Activated CD4-positive, alpha-beta T cell treated with anti-CD3 and anti-CD28 coated beads, Interleukin-2, amount 50 U/mL, for 1 hour (primary cell): ENCODE measurements around the gene ADAM12.
"Not testable (repeated sequence)": the region's sequence is repeated elsewhere in the genome, so short reads cannot be mapped to it uniquely, and the experiment has no call there.

ENCODE experiments used
- DNase-seq: peaks from one replicate; pipeline ENCODE4 v3.0.0-alpha.2; 2020

The ADAM12 gene

GRCh38 chr10:126373147-126373546, 15.1 kb downstream of the ADAM12 start:
- DNase-seq: no peak

DNA sequence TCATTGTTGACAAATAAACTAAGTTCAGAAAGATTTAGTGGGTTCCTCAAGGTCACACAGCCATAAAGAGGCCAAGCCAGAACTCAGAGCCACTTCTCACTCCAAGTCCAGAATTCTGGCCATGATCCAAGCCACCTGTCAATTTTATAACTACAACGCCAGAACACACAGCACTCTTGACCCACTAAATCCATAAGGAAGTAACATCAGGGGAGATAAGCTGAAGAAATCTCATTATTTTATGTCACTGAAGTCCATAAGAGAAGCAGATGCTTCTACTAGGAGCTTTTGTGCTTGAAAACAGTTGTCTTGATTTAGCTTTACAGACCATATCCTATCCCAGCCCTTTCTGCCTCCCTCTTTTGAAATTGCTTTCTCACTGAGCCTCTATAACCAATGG, 15.9 kb downstream of the ADAM12 start:
- DNase-seq: no peak

DNA sequence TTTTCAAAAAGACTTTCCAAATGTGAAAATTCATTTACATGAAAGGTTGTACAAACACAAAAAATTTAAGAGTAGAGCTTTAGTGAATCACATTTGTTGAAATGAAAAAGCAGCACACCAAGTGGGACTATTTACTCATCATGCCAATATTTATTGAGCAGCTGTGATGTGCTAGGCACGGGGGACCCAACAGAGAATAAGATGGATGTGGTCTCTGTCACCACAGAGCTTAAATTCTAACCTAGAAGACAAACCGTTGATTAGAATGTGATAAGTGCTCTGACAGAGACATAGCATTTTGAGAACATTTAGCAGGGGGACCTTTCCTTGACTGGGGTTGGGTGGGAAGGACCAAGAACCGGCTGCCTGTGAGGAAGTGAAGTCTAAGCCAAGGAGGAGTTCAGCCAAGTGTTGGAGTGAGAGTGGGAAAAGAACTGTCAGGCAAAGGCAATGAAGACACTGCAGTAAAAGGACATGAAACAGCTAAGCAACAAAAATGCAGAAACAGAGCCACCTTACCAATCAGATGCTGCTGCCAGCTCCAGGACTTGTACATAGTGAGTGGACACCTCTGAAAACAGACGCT, 19.1 kb downstream of the ADAM12 start:
- no peak for DNase-seq

- DNase-seq: no peak
These were observed 31.1 kb downstream of the ADAM12 start for GRCh38 chr10:126357169-126357568.

GRCh38 chr10:126353666-126354065, 34.6 kb downstream of the ADAM12 start:
- DNase-seq: no peak

GRCh38 chr10:126352453-126352852, 35.8 kb downstream of the ADAM12 start:
- DNase-seq: no peak

DNA sequence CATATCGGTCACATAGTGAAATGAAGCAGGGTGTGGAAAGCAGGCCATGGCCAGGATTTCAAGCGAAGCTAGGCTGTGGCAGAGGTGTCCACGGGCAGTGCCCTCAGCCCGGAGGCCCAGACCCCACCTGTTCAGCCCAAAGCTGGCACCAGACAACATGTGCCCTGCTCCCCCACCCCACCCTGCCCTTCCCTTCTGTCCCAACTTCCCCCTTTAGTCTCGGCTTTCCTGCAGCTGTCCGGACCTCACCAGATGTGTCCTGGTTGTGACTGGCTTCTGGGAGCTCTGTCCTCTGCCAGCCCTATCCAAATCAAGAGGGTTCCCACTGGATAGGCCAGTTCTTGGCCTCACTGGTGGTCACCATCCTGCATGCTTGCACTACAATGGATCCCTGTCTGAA, 37.3 kb downstream of the ADAM12 start:
- DNase-seq: no peak

DNA sequence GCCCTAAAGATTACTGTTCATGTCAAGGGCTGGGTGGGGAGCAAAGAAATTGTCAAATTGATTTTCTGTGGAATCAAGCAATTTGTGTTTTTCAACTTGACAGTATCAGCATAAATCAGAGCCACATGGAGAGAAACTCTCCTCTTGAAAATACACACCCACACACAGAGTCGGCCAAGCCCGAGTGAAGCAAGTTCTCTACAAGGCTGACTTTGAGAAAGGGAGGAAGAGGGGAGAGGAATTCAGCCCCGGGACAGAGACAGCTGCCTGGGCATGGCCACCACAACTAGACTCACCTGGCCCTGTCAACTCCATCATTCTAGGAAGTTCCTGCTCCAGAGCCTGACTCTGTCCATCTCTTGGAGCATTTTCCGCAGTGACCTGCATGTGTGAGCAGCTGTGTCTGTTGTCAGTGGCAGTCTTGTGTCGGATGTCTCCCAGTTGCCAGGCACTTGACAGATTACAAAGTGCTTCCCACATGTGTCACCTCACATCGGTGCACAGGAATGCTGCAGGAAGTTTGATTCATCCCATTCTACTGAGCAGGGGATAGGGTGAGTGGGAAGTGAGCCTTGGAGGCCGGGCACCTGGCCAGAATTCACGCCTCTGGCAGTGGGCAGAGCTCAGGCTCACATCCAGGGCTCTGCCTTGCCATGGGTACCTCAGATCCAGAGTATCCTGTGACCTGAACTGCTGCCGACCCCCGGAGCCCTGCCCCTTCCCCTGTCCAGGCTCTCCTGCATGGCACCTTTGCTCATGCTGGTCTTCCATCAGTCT, 37.9 kb downstream of the ADAM12 start:
- DNase-seq: no peak

DNA sequence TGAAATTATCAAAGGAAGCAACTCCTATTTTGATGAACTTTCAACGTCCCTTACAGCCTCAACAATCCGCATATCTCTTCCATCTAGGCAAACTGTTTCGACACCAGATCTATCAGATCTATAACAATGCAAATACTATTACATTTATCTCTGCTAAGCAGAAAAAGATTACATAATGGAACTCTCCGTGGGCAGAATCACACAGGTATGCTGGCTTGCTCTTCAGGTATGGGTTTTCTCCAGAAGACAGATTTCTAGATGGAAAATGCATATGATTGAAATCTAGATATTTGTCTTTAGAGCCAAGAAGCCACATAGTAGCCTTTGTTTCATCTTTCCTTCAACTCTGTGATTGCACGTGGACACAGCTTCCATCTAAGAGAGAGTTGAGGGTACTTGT, 38.6 kb downstream of the ADAM12 start:
- DNase-seq: no peak

DNA sequence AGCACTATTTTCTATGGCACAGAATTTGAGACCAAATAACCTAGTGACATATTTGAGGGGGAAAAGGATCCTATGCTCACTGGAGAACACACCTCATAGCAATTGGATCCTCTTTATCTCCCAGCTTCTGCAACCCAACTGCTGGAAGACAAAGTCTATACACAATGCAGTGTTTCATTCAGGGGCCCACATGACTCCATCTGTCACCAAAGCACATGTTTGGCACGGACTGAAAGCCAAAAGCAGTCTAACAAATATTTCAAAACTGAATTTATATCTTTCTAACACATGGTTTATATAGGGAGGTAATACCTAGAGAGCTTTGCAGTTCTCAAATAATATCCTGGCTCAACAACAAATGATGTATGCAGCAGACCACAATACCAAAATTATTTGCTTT, 39.2 kb downstream of the ADAM12 start:
- no peak for DNase-seq

DNA sequence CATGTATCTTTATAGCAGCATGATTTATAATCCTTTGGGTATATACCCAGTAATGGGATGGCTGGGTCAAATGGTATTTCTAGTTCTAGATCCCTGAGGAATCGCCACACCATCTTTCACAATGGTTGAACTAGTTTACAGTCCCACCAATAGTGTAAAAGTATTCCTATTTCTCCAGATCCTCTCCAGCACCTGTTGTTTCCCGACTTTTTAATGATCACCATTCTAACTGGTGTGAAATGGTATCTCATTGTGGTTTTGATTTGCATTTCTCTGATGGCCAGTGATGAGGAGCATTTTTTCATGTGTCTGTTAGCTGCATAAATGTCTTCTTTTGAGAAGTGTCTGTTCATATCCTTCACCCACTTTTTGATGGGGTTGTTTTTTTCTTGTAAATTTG, 44.8 kb downstream of the ADAM12 start:
- DNase-seq: not testable (repeated sequence)

DNA sequence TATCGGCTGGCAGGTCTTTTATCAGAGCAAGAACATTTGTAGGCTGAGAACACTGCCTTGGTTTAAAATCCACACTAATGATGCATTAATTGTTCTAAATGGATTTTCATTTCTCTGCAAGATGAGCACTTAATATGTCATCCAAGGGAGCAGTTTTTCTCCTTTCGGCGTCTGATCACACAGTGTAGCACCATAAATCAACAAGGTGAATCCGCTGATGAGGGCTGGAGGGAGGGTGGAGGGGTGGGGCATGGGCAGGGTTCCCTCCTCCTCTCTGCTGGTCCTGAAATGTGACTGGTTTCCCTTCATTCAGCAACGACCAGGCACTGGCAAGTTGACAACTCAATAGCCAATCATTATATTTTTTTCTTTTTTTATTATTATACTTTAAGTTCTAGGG, 45.6 kb downstream of the ADAM12 start:
- no peak for DNase-seq

- no peak for DNase-seq
These were observed 46.8 kb downstream of the ADAM12 start for GRCh38 chr10:126341491-126341890.

- no peak for DNase-seq
These were observed 50.9 kb downstream of the ADAM12 start for GRCh38 chr10:126337251-126337810.

DNA sequence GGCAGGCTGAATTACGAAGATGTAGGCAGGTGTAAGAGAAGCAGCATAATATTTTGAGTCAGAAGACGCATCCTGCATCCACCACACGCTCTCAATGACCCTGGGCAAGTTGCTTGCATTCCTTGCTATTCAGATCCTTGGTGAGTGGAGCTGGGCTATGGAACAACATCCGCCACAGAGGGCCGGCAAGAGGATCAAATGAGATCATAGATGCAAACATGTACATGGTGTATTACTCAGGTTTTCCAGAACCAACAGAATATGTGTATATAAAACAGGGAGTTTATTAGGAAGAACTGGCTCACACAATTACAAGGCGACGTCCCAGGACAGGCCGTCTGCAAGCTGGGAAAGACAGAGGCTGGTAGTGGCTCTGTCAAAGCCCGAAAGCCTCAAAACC, 51.5 kb downstream of the ADAM12 start:
- no peak for DNase-seq

- DNase-seq: no peak
These were observed 54.0 kb downstream of the ADAM12 start for GRCh38 chr10:126334272-126334671.

- no peak for DNase-seq
These were observed 55.7 kb downstream of the ADAM12 start for GRCh38 chr10:126332576-126332975.

DNA sequence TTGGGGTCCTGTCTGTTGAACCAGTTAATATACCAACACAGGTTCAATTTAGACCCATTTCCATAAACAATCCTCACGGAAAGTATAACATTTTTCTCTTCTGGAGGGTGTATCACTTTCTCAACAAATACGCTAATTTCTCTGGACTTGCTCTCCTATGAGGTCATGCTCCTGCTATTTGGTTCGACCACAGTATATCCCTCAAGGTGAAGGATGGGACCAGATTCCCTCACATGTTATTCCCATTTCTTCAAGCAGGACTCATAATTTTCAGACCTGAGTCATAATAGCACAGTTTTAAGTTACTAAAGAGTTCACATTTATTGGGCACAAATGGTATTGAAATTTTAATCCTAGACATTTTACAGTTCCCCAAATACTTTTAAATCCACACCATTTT, 57.2 kb downstream of the ADAM12 start:
- no peak for DNase-seq

- DNase-seq: no peak
These were observed 63.5 kb downstream of the ADAM12 start for GRCh38 chr10:126324826-126325225.

DNA sequence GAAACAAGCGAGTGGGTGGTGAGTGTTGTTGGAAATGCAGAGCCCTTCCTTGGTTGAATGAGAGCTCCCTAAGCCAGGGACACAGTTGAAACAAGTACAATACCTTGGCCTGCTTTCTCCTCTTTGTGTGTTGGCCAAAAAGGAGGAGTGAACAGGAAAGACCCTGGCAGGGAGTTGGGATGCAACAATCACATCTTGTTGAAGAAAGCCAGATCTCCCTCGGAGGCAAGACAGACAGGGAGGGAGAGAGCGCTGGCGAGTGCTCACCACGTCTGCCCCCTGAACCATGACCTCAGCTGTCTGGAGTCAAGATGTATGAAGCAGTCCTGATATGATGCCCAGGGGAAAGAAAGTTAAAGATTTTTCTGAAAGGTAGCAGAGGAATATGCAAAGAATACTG, 66.8 kb downstream of the ADAM12 start:
- DNase-seq: no peak

DNA sequence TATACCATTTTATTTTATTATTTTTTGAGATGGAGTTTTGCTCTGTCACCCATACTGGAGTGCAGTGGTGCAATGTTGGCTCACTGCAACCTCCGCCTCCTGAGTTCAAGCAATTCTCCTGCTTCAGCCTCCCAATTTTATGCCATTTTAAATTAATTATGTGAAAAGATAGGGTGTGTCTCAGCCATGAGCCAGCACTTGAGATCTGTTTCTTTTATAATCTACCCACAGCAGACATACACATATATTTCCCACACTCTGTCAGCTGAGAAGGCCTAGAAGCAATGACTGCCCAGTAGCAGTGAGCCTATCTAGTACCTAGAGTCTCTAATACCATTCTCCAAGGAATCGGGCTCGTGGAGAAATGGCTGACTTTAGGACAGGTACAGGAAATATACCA, 70.5 kb downstream of the ADAM12 start:
- DNase-seq: no peak

DNA sequence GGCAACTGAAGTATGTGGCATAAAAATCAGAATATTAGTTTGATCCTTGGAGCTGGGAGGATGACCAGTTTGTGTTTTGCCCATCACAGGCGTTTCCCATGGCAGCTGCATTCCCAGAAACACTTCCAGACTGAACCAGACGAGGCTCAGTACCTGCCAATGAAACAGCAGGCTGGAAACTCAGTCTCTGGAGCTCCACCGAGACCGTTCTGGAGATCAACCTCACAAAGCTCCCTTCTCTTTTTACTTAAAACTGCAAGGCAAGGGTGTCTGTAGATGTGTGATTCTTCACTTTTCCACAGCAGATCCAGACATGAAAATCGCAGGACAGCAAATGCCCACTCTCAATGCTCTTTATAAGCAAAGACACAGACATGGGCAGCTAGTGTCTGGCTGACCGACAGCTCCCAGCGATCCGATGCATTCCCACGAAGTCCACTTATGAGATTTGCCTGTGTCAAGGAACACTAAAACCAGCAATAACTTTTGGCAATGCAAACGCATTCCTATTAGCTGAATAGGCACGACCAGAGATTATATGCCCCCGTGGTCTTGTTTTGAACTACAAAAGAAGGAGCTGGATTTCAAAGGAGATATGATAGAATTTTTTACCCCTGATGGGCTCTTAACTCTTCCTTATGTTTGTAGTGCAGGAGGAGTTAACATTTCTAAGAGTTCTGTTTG, 72.6 kb downstream of the ADAM12 start:
- no peak for DNase-seq

DNA sequence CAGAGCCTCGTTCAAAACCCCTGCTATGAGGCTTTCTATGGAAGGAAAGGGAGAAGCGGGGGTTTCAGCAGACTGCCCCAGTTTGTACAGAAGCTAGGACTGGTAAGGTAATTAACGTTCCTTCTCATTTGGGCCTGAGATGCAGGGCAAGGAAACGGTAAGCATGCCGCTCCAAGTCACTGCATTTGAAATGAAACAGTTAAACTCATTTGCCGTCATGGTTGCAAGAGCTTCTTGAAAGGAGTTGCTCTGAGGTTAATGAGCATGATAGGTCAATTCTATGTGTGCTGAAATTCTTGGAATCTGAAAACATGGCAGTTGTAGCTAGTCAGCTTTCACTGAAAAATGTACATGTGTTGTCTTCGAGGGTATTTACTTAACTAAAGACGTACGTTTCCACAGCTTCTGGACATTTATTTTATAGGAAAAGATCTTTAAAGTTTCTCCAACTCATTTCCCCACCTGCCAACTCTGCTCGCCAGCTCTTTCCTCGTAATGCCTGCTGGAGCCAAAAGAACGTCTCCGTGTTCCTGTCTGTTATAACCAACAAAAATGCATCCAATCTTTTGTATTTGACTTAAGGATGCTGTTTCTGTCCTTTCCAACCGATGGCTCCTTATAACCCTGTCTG, 73.3 kb downstream of the ADAM12 start:
- no peak for DNase-seq

GRCh38 chr10:126312167-126312566, 76.1 kb downstream of the ADAM12 start:
- DNase-seq: no peak
